Activated CD4-positive, alpha-beta T cell treated with anti-CD3 and anti-CD28 coated beads, Interleukin-2, amount 50 U/mL, for 1 hour (primary cell): Measurements from ENCODE around the gene ZNF580.

ENCODE experiments used
- DNase-seq: peaks from one replicate; pipeline ENCODE4 v3.0.0-alpha.2; 2020

The ZNF580 gene

DNA sequence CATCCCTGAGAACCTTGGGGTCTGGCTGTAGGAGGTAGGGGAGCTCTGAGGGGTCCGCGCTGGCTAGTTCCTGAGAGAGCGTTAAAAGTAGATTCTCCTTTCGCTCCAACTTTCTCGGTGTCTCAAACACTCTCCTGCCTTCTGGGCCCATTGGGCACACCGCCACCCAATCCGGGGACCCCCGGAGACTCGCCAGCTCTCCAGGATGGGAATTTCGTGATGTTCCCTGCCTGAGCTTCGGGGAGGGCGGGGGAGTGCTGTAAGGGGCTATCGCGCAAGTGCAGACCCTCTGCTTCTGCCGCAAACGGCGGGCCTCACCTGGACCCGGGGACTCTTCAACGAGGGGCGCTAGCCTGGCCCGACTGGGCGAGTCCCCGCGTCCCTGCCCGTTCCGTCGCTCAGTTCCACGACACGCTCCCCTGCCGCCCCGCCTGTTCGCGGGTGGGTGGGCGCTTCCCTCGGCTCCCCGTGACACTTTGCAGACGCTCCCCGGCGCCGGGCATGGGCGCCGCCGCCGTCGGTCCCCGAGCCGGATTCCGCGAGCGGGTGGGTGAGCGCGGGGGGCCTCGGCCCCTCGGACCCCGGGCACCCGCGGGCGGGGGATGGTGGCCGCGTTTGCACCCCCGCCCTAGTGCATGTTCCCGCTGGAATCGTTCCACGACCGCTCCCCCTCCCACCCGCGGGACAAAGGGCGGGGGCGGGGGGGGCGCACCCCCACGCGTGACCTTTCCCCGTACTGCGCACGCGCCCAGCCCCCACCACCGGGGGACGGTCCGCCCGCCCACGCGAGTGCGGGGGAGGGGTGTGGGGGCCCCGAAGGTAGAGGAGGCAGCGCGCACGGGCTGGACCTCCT is 7.2 kb downstream of the ZNF580 start, which contains the start of gene CCDC106:
CCDC106 (plus strand) TSS at position 481 of the 853 bp plus-strand sequence. CDS start 835 bp downstream, outside the sequence.
- peak; percentile 40 for DNase-seq

DNA sequence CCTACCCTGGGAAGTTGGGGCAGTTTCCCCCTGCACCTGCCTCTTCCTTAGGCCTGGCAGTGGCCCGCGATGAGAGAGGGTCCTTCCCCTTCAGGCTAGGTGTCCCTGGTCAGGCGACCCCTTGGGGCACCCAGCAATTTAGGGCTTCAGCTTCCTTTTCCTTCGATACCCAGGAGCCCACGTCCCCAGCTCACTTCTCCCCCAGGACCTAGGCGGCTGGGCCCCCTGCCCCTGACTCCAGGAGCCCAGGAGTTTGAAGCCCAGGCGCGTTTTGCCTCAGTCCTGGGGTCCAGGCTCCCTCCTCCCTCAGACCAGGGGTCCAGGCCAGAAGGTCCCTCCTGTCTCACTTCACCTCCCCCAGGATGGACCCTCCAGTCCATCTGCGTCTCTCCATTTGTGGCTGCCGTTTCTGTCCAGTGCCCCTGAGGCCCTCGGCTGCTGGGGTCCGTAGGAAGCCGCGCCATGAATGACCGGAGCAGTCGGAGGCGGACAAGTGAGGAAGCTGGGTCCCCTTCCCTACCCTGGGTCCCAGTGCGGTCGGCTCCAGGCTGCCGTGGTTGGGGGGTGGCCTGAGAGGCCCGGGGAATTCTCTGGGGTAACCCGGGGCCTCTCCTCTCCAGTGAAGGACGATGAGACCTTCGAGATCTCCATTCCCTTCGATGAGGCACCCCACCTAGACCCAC is 7.9 kb downstream of the ZNF580 start:
- DNase-seq, result no peak

- no peak for DNase-seq
These were observed 8.7 kb downstream of the ZNF580 start for GRCh38 chr19:55649268-55650125.

DNA sequence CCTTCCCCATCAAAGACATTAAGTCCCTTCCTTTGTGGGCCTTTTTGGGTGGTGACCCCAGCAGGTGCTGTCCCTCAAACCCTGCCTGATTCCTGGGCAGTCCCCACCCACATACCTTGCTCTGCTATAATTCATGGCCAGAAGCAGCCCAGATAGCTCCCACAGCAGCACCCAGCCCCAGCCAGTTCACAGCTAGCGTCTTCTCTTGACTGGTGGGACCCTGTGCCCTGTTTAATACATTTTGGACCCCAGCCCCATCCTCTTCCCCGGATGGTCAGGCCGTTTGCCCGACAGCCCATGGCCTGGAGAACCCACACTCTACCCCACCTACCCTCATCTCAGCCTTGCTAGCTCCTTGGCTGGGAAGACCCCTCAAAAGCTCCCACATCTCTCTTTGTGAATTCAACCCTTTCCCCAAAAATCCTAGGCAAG is 9.3 kb downstream of the ZNF580 start:
- no peak for DNase-seq

DNA sequence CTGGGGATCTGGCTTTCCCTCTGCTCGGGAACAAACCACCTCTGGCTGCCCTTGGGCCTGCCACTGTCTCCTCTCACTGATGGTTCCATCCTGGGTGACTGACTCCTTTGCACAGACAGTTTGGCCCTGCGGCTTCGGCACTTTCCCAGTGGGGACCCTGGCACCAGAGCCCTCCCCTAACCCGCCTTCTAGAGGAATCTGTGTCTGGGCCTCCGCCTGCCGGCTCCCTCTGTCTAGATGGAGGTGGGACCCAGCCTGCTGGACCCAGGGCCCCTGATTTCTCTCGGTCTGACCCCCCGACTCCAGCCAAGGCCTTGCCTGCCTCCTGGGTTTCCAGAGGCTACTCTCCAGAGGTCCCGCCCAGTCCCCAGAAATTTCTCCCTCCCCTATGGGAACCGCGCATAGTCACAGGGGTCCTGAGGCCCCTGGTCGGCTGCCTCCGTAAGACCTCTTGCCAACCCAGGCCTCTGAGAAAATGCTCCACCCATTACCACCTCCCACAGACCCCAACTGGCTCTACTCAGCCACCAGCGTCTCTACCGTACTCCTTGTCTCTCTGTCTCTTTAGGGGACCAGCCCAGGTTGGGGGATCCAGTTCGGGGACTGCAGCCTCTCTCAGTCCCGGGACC is 9.9 kb downstream of the ZNF580 start:
- no peak for DNase-seq

DNA sequence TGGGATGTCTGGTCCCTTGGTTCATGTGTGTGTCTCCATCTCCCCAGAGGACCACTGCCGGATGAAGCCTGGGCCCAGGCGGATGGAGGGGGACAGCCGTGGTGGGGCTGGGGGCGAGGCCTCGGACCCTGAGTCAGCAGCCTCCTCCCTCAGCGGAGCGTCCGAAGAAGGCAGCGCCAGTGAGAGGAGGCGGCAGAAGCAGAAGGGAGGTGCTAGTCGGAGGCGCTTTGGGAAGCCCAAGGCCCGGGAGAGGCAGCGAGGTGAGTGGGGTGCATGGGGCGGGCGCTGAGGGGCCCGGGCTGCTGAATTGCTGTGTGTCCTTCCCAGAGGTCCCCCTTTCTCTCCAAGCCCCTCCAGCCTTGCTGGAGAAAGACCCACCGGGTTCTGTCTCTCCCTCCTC is 10.4 kb downstream of the ZNF580 start:
- no peak for DNase-seq

- DNase-seq, result no peak
These were observed 11.7 kb downstream of the ZNF580 start for GRCh38 chr19:55652311-55653128.

DNA sequence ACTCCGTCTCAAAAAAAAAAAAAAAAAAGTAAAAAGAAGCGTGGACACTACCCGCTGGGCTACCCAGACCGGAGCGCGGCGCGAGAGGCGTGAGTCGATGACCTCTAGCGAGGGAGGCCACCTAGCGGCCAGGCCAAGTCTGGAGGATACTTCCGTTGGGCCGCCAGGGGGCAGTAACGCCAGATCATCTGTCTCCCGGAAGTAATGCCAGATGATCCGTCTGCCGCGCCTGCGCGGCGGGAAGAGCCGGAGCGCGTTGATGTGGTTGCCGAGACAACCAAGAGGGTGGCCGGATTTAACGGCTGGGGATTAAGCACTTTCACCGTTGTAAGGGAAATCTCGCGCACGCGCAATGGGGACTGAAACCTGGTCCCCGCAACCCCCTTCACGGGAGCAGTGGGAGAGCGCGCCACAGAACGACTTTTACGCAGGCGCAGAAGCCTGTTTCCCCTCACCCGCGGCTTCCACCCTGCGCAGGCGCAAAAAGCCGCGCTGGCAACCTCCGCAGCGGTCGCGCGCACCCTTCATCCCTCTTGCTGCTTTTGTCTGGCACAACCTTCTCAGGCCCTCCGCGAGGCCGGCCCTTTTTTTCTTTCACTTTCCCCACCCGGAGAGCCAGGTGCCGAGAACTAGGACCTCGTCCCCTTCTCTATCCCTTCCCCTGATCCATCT is 13.0 kb downstream of the ZNF580 start:
- DNase-seq, result peak; percentile 99

DNA sequence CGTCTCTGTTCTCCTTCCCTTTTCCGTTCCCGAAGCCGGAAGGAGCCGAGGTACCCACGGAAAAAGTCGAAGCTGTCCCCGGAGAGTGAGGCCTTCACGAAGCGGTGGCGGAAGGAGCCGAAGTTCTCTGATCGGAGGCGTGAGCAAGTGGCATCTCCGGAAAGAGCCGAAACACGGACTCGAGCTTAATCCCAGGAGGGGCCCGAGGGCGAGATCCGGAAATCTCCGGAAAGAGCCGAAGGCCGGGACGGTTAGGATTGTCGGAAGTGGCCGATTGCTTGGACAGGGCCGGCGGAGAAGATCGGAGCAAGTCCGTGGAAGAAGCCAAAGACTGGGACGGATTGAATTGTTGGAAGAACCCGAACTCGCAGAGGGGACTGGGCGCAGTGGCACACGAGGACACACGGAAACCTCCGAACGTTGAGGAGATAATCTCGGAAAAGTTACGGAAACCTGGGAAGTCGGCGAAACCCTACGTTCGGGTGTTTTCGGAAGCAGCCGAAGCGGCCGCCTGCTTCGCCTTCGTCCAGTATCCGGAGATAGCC is 13.6 kb downstream of the ZNF580 start:
- peak; percentile 98 for DNase-seq

DNA sequence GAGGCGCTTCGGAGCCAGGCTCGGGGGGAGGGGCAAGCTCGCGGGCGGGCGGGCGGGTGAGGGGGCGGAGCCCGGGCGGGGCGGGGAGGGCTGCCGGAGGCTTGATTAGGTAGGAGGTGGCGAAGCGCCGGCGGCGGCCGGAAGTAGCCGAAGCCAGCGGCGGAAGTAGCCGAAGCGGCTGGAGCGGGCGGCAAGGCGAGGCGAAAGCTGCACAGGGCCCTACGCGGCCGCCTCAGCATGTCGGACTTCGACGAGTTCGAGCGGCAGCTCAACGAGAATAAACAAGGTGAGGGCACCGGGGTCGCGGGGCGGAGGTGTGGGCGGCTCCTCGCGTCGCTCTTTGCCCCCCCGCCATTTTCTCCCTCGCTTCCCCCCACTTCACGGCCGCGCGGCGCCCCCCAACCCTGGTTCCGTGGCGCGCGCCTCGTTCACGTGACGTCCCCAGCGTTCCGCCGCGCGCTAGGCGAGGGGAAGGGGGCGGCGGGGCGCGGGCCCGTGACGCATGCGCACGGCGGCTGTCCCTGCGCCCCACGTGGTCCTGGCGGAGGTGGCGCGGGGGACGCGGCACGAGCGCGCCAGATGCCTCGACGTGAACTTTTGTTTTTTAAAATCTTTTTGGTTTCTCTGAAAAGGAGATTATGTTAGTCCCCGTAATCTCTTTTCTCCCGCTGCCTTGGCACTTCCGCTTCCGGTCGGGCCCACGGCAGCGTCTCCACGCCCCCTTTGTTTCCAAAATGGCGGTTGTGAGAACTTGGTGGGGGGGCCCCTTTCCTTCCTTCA is 14.3 kb downstream of the ZNF580 start, which contains the start of gene U2AF2:
U2AF2 (plus strand) TSS at position 168 of the 780 bp plus-strand sequence; CDS start at position 238, 70 bp downstream.
- peak; percentile 97 for DNase-seq

DNA sequence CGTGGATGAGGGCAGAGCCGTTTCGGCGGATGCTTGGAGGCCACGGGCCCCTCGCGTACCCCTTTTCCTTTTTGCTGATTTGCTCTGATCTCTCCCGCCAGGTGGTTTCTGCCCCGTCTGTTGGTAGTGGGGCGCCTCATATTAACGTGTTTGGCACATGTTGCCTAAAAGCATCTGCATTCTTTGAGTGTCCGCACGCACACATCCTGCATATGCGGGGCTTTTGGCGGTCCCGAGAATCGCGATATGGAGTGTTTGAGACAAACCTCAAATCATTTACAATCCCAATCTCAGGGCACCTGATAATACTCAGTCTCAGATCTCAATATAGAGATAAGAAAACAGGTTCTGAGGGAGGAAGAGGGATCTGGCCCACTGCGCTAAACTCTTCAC is 14.8 kb downstream of the ZNF580 start:
- no peak for DNase-seq

- DNase-seq, result no peak
These were observed 15.8 kb downstream of the ZNF580 start for GRCh38 chr19:55656552-55656951.

GRCh38 chr19:55656988-55657747 is 16.4 kb downstream of the ZNF580 start:
- DNase-seq, result no peak

GRCh38 chr19:55658846-55659459 is 18.2 kb downstream of the ZNF580 start:
- no peak for DNase-seq

DNA sequence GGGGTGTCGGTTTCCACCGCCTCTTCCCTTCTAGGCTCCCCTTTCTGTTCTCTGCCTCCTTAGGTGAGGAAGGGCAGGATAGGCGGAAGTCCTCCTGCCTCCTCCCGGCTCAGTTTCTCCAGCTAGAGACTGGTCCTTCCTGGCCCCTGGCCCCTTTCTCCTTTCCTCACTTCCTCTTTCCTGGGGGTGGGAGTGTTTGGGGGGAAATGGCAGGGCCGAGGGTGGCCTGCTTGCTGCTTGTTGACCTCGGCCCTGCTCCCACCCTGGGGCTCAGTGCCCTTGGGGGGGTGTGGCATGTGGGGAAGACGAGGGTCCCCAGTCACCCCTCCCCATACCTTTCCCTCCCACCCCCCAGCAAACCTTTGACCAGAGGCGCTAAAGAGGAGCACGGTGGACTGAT is 19.0 kb downstream of the ZNF580 start:
- DNase-seq, result no peak

- DNase-seq, result no peak
These were observed 19.6 kb downstream of the ZNF580 start for GRCh38 chr19:55660404-55660803.

- no peak for DNase-seq
These were observed 20.2 kb downstream of the ZNF580 start for GRCh38 chr19:55660991-55661390.

DNA sequence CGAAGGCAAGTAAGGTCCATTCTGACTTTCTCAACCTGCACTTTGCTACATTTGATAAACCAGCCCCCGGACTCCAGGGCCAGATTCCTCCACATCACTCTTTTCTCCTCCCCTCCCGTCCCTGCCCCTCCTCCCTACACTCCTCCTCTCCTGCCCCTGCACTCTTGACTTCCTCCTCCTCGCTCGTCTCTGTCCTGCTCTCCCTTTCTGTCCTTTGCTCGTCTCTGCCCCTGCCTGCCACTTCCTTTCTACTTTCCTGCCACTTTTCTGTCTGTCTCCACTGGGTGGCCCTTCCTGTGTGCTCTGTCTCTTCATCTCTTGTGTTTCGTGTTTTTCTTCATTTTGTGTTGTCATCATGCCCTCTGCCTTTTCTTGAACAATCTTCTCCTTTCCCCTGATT is 21.0 kb downstream of the ZNF580 start:
- no peak for DNase-seq
